Bronchial epithelial cell (primary cell): ENCODE measurements around the gene ZNF74. TPM values are rescaled to one million over a fixed set of nuclear protein-coding genes. Genes with fewer than 3 reads are reported as not detected.
A peak's percentile ranks its signal among the peaks of the same experiment; 100 is the strongest.

Experiments
- DNase-seq: peaks from one replicate; pipeline ENCODE4 v3.0.0-alpha.2; 2010; ENCODE audit warnings: low read depth
- FAIRE-seq: peaks from 2 replicates; lab custom pipeline; 2011; peaks lifted over from hg19 to GRCh38; lab: Jason Lieb, UNC
- H3K27me3 ChIP-seq: 2 replicates; pipeline ENCODE4 v1.5.1; 2011; ENCODE audit warnings: low read length; ENCODE audit not compliant: control insufficient read depth, insufficient read depth
- H3K36me3 ChIP-seq: 2 replicates; pipeline ENCODE4 v1.5.1; 2011; ENCODE audit warnings: low read length; ENCODE audit not compliant: control insufficient read depth, insufficient read depth
- H3K4me3 ChIP-seq: 2 replicates; pipeline ENCODE4 v1.5.1; 2011; ENCODE audit warnings: mild to moderate bottlenecking, low read depth, low read length, control low read depth
- CTCF ChIP-seq: IDR thresholded peaks from 2 replicates; pipeline ENCODE4 v1.5.1; 2011; ENCODE audit warnings: mild to moderate bottlenecking, moderate library complexity, low read length, control low read depth, inconsistent platforms; ENCODE audit not compliant: insufficient read depth, severe bottlenecking
- total RNA-seq: library from RNA; depleted of rRNA; stranded (reverse); fragments of >200 nt; gene quantifications from 2 replicates; pipeline ENCODE4 v1.2.1, GENCODE V29; 2014

Gene ZNF74
- total RNA-seq, 1 donor from 2014 or later, result 15.5 TPM

- no peak for TF ChIP-seq CTCF
- FAIRE-seq, result no peak
Observed at GRCh38 chr22:20398420-20398819, 4.5 kb downstream of the ZNF74 start.

GRCh38 chr22:20399866-20400605 lies 6.1 kb downstream of the ZNF74 start:
- FAIRE-seq (no peak), DNase-seq (no peak)
- no peak for TF ChIP-seq CTCF

More at GRCh38 chr22:20398420-20398819, 4.5 kb downstream of the ZNF74 start:
- Histone ChIP-seq H3K36me3 (peaks cover 9% of the 10 kb centered on the region), H3K27me3 (no peaks in the 10 kb centered on the region), H3K4me3 (no peak overlapping the region)
- no peak for DNase-seq

GRCh38 chr22:20400606-20401375 lies 6.8 kb downstream of the ZNF74 start:
- no peak for TF ChIP-seq CTCF
- FAIRE-seq, result no peak
- H3K4me3 ChIP-seq, result no peak overlapping the region
- no peak for DNase-seq
- H3K27me3 ChIP-seq, result no peaks in the 10 kb centered on the region
- peaks cover 13% of the 10 kb centered on the region for H3K36me3 ChIP-seq

More at GRCh38 chr22:20399866-20400605, 6.1 kb downstream of the ZNF74 start:
- Histone ChIP-seq H3K36me3 (peaks cover 12% of the 10 kb centered on the region), H3K4me3 (no peak overlapping the region), H3K27me3 (no peaks in the 10 kb centered on the region)

GRCh38 chr22:20401376-20402014 lies 7.5 kb downstream of the ZNF74 start:
- no peak for DNase-seq
- FAIRE-seq, result peak; percentile 76
- TF ChIP-seq CTCF, result no peak
- Histone ChIP-seq H3K4me3 (no peak overlapping the region), H3K36me3 (peaks cover 15% of the 10 kb centered on the region), H3K27me3 (no peaks in the 10 kb centered on the region)

GRCh38 chr22:20402960-20403778 lies 9.2 kb downstream of the ZNF74 start:
- no peak for TF ChIP-seq CTCF
- DNase-seq (no peak), FAIRE-seq (peak; percentile 85)
- no peak overlapping the region for H3K4me3 ChIP-seq
- H3K36me3 ChIP-seq, result peaks cover 15% of the 10 kb centered on the region
- no peaks in the 10 kb centered on the region for H3K27me3 ChIP-seq
